ENCODE results near the gene ADGRE3. TPM values are rescaled to one million over a fixed set of nuclear protein-coding genes. Genes with fewer than 3 reads are reported as not detected.

Gene ADGRE3
- total RNA-seq: not detected in 2 replicates

- intact Hi-C loops (cut with micrococcal nuclease): no loop called here
Measured at GRCh38 chr19:14674764-14675163, at the start of gene ADGRE3. Gene ADGRE3, minus strand, starts transcription at chr19:14674844. Its CDS starts 74 bp downstream, at chr19:14674770.

GRCh38 chr19:14722127-14722526 is 47.5 kb upstream of the ADGRE3 start:
- intact Hi-C loops (cut with micrococcal nuclease): no loop called here

GRCh38 chr19:14719162-14719561 is 44.5 kb upstream of the ADGRE3 start:
- intact Hi-C loops (cut with micrococcal nuclease): no loop called here

- intact Hi-C loops (cut with micrococcal nuclease): no loop called here
Measured at GRCh38 chr19:14718522-14719116, 44.0 kb upstream of the ADGRE3 start.

- intact Hi-C loops (cut with micrococcal nuclease): no loop called here
Measured at GRCh38 chr19:14715841-14716240, 41.2 kb upstream of the ADGRE3 start.

- intact Hi-C loops (cut with micrococcal nuclease): no loop called here
Measured at GRCh38 chr19:14704450-14704849, 29.8 kb upstream of the ADGRE3 start.

- intact Hi-C loops (cut with micrococcal nuclease): no loop called here
Measured at GRCh38 chr19:14703833-14704232, 29.2 kb upstream of the ADGRE3 start.

- intact Hi-C loops (cut with micrococcal nuclease): no loop called here
Measured at GRCh38 chr19:14700711-14701375, 26.2 kb upstream of the ADGRE3 start.

- intact Hi-C loops (cut with micrococcal nuclease): no loop called here
Measured at GRCh38 chr19:14699641-14700040, 25.0 kb upstream of the ADGRE3 start.

GRCh38 chr19:14695471-14695870 is 20.8 kb upstream of the ADGRE3 start:
- intact Hi-C loops (cut with micrococcal nuclease): no loop called here

- intact Hi-C loops (cut with micrococcal nuclease): no loop called here
Measured at GRCh38 chr19:14694641-14695266, 20.1 kb upstream of the ADGRE3 start.

- intact Hi-C loops (cut with micrococcal nuclease): loop anchor here (1.0 to 5.0 kb wide), 10 partner anchors 118 to 1523 kb away; partner anchors contain the start of genes ASF1B, DNAJB1, NDUFB7 and TECR
Measured at GRCh38 chr19:14689598-14690503, 15.2 kb upstream of the ADGRE3 start, which contains the start of gene ZNF333. Gene ZNF333, plus strand, starts transcription at chr19:14690048. Its CDS starts 3,444 bp downstream, at chr19:14693492.

- intact Hi-C loops (cut with micrococcal nuclease): loop anchor here (1.0 to 5.0 kb wide), 4 partner anchors 112 to 1519 kb away; no protein-coding TSS in a partner anchor
Measured at GRCh38 chr19:14686411-14686810, 11.8 kb upstream of the ADGRE3 start.

- intact Hi-C loops (cut with micrococcal nuclease): no loop called here
Measured at GRCh38 chr19:14683439-14683838, 8.8 kb upstream of the ADGRE3 start.

GRCh38 chr19:14682084-14682483 is 7.4 kb upstream of the ADGRE3 start:
- intact Hi-C loops (cut with micrococcal nuclease): no loop called here

GRCh38 chr19:14678199-14678598 is 3.6 kb upstream of the ADGRE3 start:
- intact Hi-C loops (cut with micrococcal nuclease): no loop called here

- intact Hi-C loops (cut with micrococcal nuclease): no loop called here
Measured at GRCh38 chr19:14677464-14677863, 2.8 kb upstream of the ADGRE3 start.

GRCh38 chr19:14676762-14677161 is 2.1 kb upstream of the ADGRE3 start:
- intact Hi-C loops (cut with micrococcal nuclease): no loop called here

GRCh38 chr19:14673088-14673487 is 1.6 kb downstream of the ADGRE3 start:
- intact Hi-C loops (cut with micrococcal nuclease): no loop called here

- intact Hi-C loops (cut with micrococcal nuclease): no loop called here
Measured at GRCh38 chr19:14672188-14672872, 2.3 kb downstream of the ADGRE3 start.

GRCh38 chr19:14670408-14670807 is 4.2 kb downstream of the ADGRE3 start:
- intact Hi-C loops (cut with micrococcal nuclease): no loop called here
